Measurements from ENCODE around the gene NMU. TPM values are rescaled to one million over a fixed set of nuclear protein-coding genes. Genes with fewer than 3 reads are reported as not detected.
"Not testable (repeated sequence)": the region's sequence is repeated elsewhere in the genome, so short reads cannot be mapped to it uniquely, and the experiment has no call there.

Gene NMU
- polyA plus RNA-seq, 1 experiment: not detected

DNA sequence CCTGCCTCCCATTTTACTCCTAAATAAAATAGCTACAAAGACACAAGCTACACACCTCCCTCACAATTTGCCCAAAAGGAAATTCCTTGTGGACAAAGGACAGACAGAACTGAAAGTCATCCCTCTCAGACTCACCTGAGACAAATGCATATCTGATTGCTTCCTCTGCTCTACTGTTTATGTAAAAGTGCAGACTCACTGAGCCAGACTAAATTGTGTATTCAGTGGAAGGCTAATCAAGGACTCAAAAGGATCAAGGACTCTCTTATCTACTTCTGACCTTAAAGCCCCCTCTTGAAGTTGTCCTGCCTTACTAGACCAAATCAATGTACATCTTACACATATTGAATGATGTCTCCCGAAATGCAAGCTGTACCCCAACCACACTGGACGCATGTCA lies 47.9 kb downstream of the NMU start:
- TF ChIP-seq, protein P1, sequence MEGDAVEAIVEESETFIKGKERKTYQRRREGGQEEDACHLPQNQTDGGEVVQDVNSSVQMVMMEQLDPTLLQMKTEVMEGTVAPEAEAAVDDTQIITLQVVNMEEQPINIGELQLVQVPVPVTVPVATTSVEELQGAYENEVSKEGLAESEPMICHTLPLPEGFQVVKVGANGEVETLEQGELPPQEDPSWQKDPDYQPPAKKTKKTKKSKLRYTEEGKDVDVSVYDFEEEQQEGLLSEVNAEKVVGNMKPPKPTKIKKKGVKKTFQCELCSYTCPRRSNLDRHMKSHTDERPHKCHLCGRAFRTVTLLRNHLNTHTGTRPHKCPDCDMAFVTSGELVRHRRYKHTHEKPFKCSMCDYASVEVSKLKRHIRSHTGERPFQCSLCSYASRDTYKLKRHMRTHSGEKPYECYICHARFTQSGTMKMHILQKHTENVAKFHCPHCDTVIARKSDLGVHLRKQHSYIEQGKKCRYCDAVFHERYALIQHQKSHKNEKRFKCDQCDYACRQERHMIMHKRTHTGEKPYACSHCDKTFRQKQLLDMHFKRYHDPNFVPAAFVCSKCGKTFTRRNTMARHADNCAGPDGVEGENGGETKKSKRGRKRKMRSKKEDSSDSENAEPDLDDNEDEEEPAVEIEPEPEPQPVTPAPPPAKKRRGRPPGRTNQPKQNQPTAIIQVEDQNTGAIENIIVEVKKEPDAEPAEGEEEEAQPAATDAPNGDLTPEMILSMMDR (IDR thresholded peaks at IDR 0.05; ENCODE audit: insufficient read depth, low read depth, low read length): no peak
- POLR2A ChIA-PET: no interaction called here
- CTCF ChIA-PET: no interaction called here
- Histone ChIP-seq H3K4me3 (ENCODE audit: low read depth, low read length) (no peak overlapping the region), H3K27me3 (ENCODE audit: control insufficient read depth, insufficient read depth, low read length) (no peaks in the 10 kb centered on the region), H3K36me3 (ENCODE audit: control insufficient read depth, insufficient read depth, low read length) (no peaks in the 10 kb centered on the region)
- no peak for DNase-seq (ENCODE audit: low read depth)

DNA sequence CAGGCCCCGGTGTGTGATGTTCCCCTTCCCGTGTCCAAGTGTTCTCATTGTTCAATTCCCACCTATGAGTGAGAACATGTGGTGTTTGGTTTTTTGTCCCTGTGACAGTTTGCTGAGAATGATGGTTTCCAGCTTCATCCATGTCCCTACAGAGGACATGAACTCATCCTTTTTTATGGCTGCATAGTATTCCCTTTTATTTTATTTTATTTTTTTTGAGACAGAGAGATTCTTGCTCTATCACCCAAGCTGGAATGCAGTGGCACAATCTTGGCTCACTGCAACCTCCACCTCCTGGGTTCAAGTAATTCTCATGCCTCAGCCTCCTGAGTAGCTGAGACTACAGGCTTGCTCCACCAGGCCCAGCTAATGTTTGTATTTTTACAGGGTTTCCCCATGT lies 53.3 kb downstream of the NMU start:
- H3K36me3 ChIP-seq (ENCODE audit: control insufficient read depth, insufficient read depth, low read length); H3K27me3 ChIP-seq (ENCODE audit: control insufficient read depth, insufficient read depth, low read length); CTCF ChIA-PET; H3K4me3 ChIP-seq (ENCODE audit: low read depth, low read length); DNase-seq (ENCODE audit: low read depth); POLR2A ChIA-PET: not testable (repeated sequence)

DNA sequence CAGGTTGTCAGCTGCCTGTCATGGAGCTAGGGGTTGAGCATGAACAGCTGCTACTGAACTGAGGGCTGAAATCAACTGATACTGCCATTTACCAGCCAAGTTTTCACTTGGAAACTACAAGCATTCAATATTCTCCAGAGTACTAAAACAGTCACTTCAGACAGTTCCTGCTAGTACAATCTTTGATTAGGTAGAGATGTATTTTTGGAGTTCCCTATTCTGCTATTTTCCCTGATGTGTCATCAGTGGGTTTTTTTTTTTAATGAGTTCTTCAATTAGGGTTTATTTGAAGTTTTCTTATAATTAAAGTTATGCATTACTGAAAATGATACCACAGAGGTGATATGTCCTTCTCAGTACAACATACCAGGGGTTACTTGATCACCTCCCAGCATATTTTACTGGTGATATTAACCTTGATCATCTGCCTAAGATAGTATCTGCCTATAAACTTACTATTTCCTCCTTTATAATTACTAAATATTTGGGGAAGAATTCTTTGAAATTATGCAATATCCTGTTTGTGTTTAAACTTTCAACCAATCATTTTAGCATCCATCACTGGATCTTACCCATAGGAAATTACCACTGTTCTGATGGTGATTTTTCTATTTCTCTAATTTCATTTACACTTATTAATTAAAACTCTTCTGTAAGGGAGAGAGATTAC lies 57.6 kb downstream of the NMU start:
- H3K4me3 ChIP-seq (ENCODE audit: low read depth, low read length): no peak overlapping the region
- CTCF ChIA-PET: no interaction called here
- no peaks in the 10 kb centered on the region for H3K27me3 ChIP-seq (ENCODE audit: control insufficient read depth, insufficient read depth, low read length)
- TF ChIP-seq, protein P1 (IDR thresholded peaks at IDR 0.05; ENCODE audit: insufficient read depth, low read depth, low read length): no peak
- POLR2A ChIA-PET: no interaction called here
- no peaks in the 10 kb centered on the region for H3K36me3 ChIP-seq (ENCODE audit: control insufficient read depth, insufficient read depth, low read length)
- no peak for DNase-seq (ENCODE audit: low read depth)

DNA sequence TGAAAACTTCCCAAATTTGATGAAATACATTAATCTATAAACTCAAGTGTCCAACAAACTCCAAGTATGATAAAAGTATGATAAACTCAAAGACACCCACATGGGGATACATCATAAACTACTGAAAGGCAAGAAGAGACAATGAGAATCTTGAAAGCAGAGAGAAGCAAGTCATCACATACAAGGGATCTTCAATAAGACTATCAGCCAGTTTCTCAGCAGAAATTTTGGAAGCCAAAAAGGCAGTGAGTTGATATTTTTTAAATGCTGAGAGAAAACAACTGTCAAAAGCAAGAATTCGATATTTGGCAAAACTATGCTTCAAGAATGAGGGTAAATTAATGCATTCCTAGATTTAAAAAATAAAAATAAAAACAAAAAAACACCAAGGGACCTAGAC lies 60.6 kb downstream of the NMU start:
- no peaks in the 10 kb centered on the region for H3K36me3 ChIP-seq (ENCODE audit: control insufficient read depth, insufficient read depth, low read length)
- H3K4me3 ChIP-seq (ENCODE audit: low read depth, low read length): no peak overlapping the region
- H3K27me3 ChIP-seq (ENCODE audit: control insufficient read depth, insufficient read depth, low read length): no peaks in the 10 kb centered on the region
- ChIA-PET POLR2A (no interaction called here), CTCF (no interaction called here)
- no peak for DNase-seq (ENCODE audit: low read depth)
- TF ChIP-seq, protein P1 (IDR thresholded peaks at IDR 0.05; ENCODE audit: insufficient read depth, low read depth, low read length): no peak

DNA sequence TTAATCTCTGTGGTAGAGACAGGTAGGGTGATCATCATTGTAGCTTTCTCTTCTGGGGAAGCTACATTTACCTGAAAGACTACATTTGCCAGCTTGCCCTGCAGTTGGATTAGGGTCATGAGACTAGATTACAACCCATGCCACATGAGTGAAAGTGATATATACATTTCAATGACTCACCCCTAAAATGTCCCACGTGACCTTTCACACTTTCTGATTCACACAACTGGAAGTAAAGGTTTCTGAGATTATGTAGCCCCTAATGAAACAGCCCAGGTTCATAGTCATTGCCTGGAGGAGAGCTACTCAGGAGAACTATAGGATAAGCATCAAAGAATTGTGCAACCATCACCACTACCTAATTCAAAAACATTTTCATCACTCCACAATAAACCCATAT lies 61.8 kb downstream of the NMU start:
- no peaks in the 10 kb centered on the region for H3K27me3 ChIP-seq (ENCODE audit: control insufficient read depth, insufficient read depth, low read length)
- TF ChIP-seq, protein P1 (IDR thresholded peaks at IDR 0.05; ENCODE audit: insufficient read depth, low read depth, low read length): no peak
- H3K4me3 ChIP-seq (ENCODE audit: low read depth, low read length): no peak overlapping the region
- CTCF ChIA-PET: interaction anchor here (0.7 kb wide), 1 partner anchor 509 kb away, joined by 3 read pairs; no protein-coding TSS in a partner anchor
- POLR2A ChIA-PET: no interaction called here
- no peaks in the 10 kb centered on the region for H3K36me3 ChIP-seq (ENCODE audit: control insufficient read depth, insufficient read depth, low read length)
- DNase-seq (ENCODE audit: low read depth): no peak

DNA sequence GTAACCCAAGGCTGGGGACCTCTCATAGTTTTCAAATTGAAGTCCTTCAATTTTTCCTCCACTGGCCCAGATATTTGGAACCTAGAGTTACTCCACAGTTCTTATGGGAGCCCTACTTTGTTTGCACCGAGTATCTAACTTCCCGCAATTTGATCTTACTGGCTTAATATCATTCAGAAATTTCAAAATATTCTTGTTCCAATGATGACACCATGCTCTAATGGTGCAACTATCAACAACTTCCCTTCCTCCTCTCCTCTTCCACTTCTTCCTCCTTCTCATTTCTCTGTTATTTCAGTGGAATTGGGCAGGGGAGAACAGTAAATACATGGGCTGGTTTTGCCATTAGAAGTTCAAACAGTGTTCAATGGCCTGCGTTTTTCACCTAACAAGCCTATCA lies 64.3 kb downstream of the NMU start:
- ChIA-PET POLR2A (no interaction called here), CTCF (no interaction called here)

More for the DNA sequence above, 64.3 kb downstream of the NMU start:
- DNase-seq (ENCODE audit: low read depth): no peak
- TF ChIP-seq, protein P1 (IDR thresholded peaks at IDR 0.05; ENCODE audit: insufficient read depth, low read depth, low read length): no peak
- Histone ChIP-seq H3K4me3 (ENCODE audit: low read depth, low read length) (no peak overlapping the region), H3K36me3 (ENCODE audit: control insufficient read depth, insufficient read depth, low read length) (no peaks in the 10 kb centered on the region), H3K27me3 (ENCODE audit: control insufficient read depth, insufficient read depth, low read length) (no peaks in the 10 kb centered on the region)
